ENCODE data around the gene GPR153. TPM values are rescaled to one million over a fixed set of nuclear protein-coding genes. Genes with fewer than 3 reads are reported as not detected.

Gene GPR153
- total and polyA plus RNA-seq, 2 of the 8 experiments (the other 6 are each of a cell fraction or from before 2014, with no cell fraction given), result 5.7 to 8.1 TPM

DNA sequence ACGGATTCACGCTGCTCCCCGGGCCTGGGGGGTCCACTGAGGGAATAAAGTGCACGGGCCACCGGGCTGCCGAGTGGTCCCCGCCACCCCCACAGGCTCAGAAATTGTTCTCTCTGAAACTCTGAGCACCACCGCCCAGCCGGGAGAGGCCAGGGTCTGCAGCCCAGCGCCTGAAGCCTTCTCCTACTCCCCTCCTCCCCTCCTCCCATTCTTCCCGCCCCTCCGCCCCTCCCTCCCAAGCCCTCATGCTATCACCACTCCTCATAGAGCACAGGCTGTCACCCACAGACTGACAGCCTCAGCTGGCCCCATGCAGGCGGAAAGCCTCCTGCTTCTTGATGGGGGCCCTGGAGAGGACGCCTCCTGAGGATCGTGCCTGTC lies 707 bp upstream of the GPR153 start:
- no peaks in the 10 kb centered on the region for H3K9me3 ChIP-seq (ENCODE audit: insufficient read depth in 2 of 2, low read depth in 1 of 2, low read length in 1 of 2)
- H2AFZ ChIP-seq (ENCODE audit: low read length), result no peak overlapping the region
- H4K91ac ChIP-seq (replicated peaks; ENCODE audit: insufficient read length, low read length), result no peak overlapping the region
- ChIA-PET POLR2A (ENCODE audit: partially characterized antibody) (interaction anchor here (1.3 to 2.8 kb wide), 3 partner anchors 13 to 18 kb away, joined by 3 to 17 read pairs (median 4); partner anchors contain the start of gene HES3), CTCF (ENCODE audit: partially characterized antibody) (interaction anchor here (1.0 to 3.0 kb wide), 7 partner anchors 15 to 134 kb away, joined by 3 to 16 read pairs (median 8); no protein-coding TSS in a partner anchor)
- H3K4ac ChIP-seq (replicated peaks; ENCODE audit: insufficient read length, low read depth, low read length), result no peak overlapping the region
- H3K4me2 ChIP-seq (ENCODE audit: insufficient read depth in 1 of 2, low read depth in 2 of 2, low read length in 2 of 2), result peak overlapping the region; percentile 70 to 85
- WGBS, 2 experiments (ENCODE audit: extremely low coverage in 1 of 2, insufficient coverage in 1 of 2, insufficient read length in 1 of 2, insufficient replicate concordance in 2 of 2, low coverage in 1 of 2, low lambda C conversion rate in 2 of 2, missing lambda C conversion rate in 1 of 2), result 34% methylated on average over 4 of the region's 15 CpGs; no CpG with 5 or more reads in 1 of the 2 experiments
- peak overlapping the region; percentile 30 to 87 (median 40) for H3K4me3 ChIP-seq (ENCODE audit: extremely low read depth in 1 of 4, insufficient read depth in 2 of 4, low read depth in 3 of 4, low read length in 4 of 4)
- H3K27me3 ChIP-seq (replicated peaks in 1 of 4; ENCODE audit: control insufficient read depth in 3 of 4, extremely low read depth in 1 of 4, insufficient read depth in 3 of 4, low read length in 3 of 4), result peaks cover 0 to 20% (median 13%) of the 10 kb centered on the region in 4 experiments; a peak in 3 of 7 replicates
- no peak overlapping the region for H2BK120ac ChIP-seq (replicated peaks; ENCODE audit: low read depth, low read length)
- H2AK5ac ChIP-seq (ENCODE audit: low read depth, low read length), result no peak overlapping the region
- no peak for FAIRE-seq
- peaks cover 13 to 23% of the 10 kb centered on the region in 2 experiments for H4K20me1 ChIP-seq (replicated peaks in 1 of 2; ENCODE audit: control insufficient read depth in 1 of 2, insufficient read depth in 2 of 2, low read length in 2 of 2)
- no peak overlapping the region for H3K23ac ChIP-seq (ENCODE audit: insufficient read length)
- H3K79me2 ChIP-seq (ENCODE audit: control insufficient read depth in 1 of 2, insufficient read depth in 2 of 2, low read length in 2 of 2), result no peaks in the 10 kb centered on the region
- no peak overlapping the region for H4K5ac ChIP-seq (ENCODE audit: insufficient read length, low read depth, low read length)
- H3K18ac ChIP-seq (ENCODE audit: extremely low read depth, low read length), result no peak overlapping the region
- H2BK15ac ChIP-seq (ENCODE audit: low read length), result no peak overlapping the region
- no peak overlapping the region for H3K14ac ChIP-seq (ENCODE audit: insufficient read length)
- H2BK5ac ChIP-seq (ENCODE audit: low read depth, low read length), result no peak overlapping the region
- H3K36me3 ChIP-seq (ENCODE audit: control insufficient read depth in 2 of 4, insufficient read depth in 4 of 4, low read length in 3 of 4), result no peaks in the 10 kb centered on the region
- no peak for DNase-seq (ENCODE audit: low read depth in 1 of 2, low spot score in 2 of 2)
- H3K9ac ChIP-seq (replicated peaks in 1 of 4; ENCODE audit: extremely low read depth in 1 of 4, low read depth in 3 of 4, low read length in 3 of 4), result 0 out of 7 replicates have a peak overlapping the region, but pooled peaks of 1 of the 4 experiments have one; percentile 1
- peaks cover 0 to 13% (median 3%) of the 10 kb centered on the region in 4 experiments; a peak in 6 of 7 replicates for H3K4me1 ChIP-seq (replicated peaks in 1 of 4; ENCODE audit: control insufficient read depth in 3 of 4, insufficient read depth in 4 of 4, low read length in 3 of 4)
- no peak overlapping the region for H4K8ac ChIP-seq (ENCODE audit: extremely low read depth, insufficient read depth, low read length)
- H2BK20ac ChIP-seq (ENCODE audit: low read length), result no peak overlapping the region
- peaks cover 7% of the 10 kb centered on the region; the same call in 1 of the 2 replicates for H3K23me2 ChIP-seq (ENCODE audit: low read depth, low read length)
- no peak overlapping the region for H3K27ac ChIP-seq (ENCODE audit: low read depth, low read length)
- no peak overlapping the region for H3K56ac ChIP-seq (replicated peaks; ENCODE audit: insufficient read length, low read depth, low read length)
- H2BK12ac ChIP-seq (ENCODE audit: low read depth, low read length), result no peak overlapping the region
- H3K79me1 ChIP-seq (ENCODE audit: low read depth, low read length), result no peaks in the 10 kb centered on the region
- TF ChIP-seq MAFK (IDR thresholded peaks at IDR 0.05; ENCODE audit: low read depth, low read length) (no peak), CTBP2 (IDR thresholded peaks at IDR 0.05; ENCODE audit: borderline replicate concordance, insufficient read depth, insufficient read length, low read length) (no peak), POLR2AphosphoS5 (IDR thresholded peaks at IDR 0.05; ENCODE audit: low read depth, low read length) (no peak), POLR2A (IDR thresholded peaks at IDR 0.05; ENCODE audit: control extremely low read depth in 1 of 2, low read depth in 2 of 2, low read length in 2 of 2) (no peak), YY1 (IDR thresholded peaks at IDR 0.05; ENCODE audit: low read depth, low read length) (no peak), JUN (IDR thresholded peaks at IDR 0.05; ENCODE audit: low read depth, low read length) (no peak), BACH1 (IDR thresholded peaks at IDR 0.05; ENCODE audit: low read length) (no peak), SIRT6 (IDR thresholded peaks at IDR 0.05; ENCODE audit: low read length) (no peak), SIX5 (IDR thresholded peaks at IDR 0.05; ENCODE audit: low read depth, low read length) (no peak), SAP30 (IDR thresholded peaks at IDR 0.05; ENCODE audit: insufficient read depth, insufficient replicate concordance, low read length) (no peak), SP4 (IDR thresholded peaks at IDR 0.05; ENCODE audit: low read length) (no peak)
- TF ChIP-seq, protein P1, sequence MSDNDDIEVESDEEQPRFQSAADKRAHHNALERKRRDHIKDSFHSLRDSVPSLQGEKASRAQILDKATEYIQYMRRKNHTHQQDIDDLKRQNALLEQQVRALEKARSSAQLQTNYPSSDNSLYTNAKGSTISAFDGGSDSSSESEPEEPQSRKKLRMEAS (IDR thresholded peaks at IDR 0.05), result no peak
- TF ChIP-seq, protein P2, sequence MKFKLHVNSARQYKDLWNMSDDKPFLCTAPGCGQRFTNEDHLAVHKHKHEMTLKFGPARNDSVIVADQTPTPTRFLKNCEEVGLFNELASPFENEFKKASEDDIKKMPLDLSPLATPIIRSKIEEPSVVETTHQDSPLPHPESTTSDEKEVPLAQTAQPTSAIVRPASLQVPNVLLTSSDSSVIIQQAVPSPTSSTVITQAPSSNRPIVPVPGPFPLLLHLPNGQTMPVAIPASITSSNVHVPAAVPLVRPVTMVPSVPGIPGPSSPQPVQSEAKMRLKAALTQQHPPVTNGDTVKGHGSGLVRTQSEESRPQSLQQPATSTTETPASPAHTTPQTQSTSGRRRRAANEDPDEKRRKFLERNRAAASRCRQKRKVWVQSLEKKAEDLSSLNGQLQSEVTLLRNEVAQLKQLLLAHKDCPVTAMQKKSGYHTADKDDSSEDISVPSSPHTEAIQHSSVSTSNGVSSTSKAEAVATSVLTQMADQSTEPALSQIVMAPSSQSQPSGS (IDR thresholded peaks at IDR 0.05; ENCODE audit: low read length), result no peak

Data from H1 (cell line).